IMR-90 (cell line): Measurements from ENCODE around the gene NOXO1. TPM values are rescaled to one million over a fixed set of nuclear protein-coding genes. Genes with fewer than 3 reads are reported as not detected.

Experiments used
- ATAC-seq: fragments of 200-7000 bp; cut with Tn5 transposase; 2 replicates; pipeline ENCODE4 v1.9.1; 2020; ENCODE audit warnings: low read depth, mild to moderate bottlenecking, moderate library complexity
- BruUV-seq: library from RNA; stranded (reverse); fragments of 400-500 nt; replicated peaks from 2 replicates; lab custom pipeline; 2021; lab: Mats Ljungman, UMichigan
- CTCF ChIA-PET: fragments of 300-600 bp; formaldehyde crosslinking; extraction: SDS; loops from one replicate; lab custom pipeline; 2021; ENCODE audit warnings: antibody characterized with exemption; lab: Yijun Ruan, JAX
- POLR2A ChIA-PET: fragments of 300-600 bp; sonication (Branson Sonifier 250); formaldehyde crosslinking; loops from one replicate; lab custom pipeline; 2022; ENCODE audit warnings: antibody characterized with exemption; ENCODE audit not compliant: unreplicated experiment; lab: Charles Lee
- DNase-seq: peaks from one replicate; pipeline ENCODE4 v3.0.0; 2013
- H2AFZ ChIP-seq: replicated peaks from 2 replicates; pipeline ENCODE3; 2013; ENCODE audit warnings: low read length, mild to moderate bottlenecking; ENCODE audit not compliant: poor library complexity
- H2AK5ac ChIP-seq: 2 replicates; pipeline ENCODE4 v1.6.1; 2013; ENCODE audit warnings: low read depth, low read length, inconsistent platforms
- H2AK9ac ChIP-seq: replicated peaks from 2 replicates; pipeline ENCODE3; 2013; ENCODE audit warnings: mild to moderate bottlenecking, low read depth, low read length, moderate library complexity; ENCODE audit not compliant: poor library complexity
- H2BK120ac ChIP-seq: 2 replicates; pipeline ENCODE4 v1.6.1; 2013; ENCODE audit warnings: low read depth, low read length, inconsistent platforms
- H2BK15ac ChIP-seq: 3 replicates; pipeline ENCODE4 v1.6.1; 2013; ENCODE audit warnings: low read depth, low read length, inconsistent platforms
- H2BK20ac ChIP-seq: 2 replicates; pipeline ENCODE4 v1.6.1; 2013; ENCODE audit warnings: low read depth, mild to moderate bottlenecking, inconsistent platforms, low read length, moderate library complexity
- H2BK5ac ChIP-seq: 2 replicates; pipeline ENCODE4 v1.6.1; 2013; ENCODE audit warnings: mild to moderate bottlenecking, low read depth, low read length, inconsistent platforms; ENCODE audit not compliant: poor library complexity, severe bottlenecking
- H3K14ac ChIP-seq: replicated peaks from 2 replicates; pipeline ENCODE4 v1.6.1; 2013; ENCODE audit warnings: low read depth, low read length, inconsistent platforms
- H3K18ac ChIP-seq: 2 replicates; pipeline ENCODE4 v1.6.1; 2013; ENCODE audit warnings: low read depth, low read length, control low read depth
- H3K23ac ChIP-seq: 2 replicates; pipeline ENCODE4 v1.6.1; 2013; ENCODE audit warnings: low read depth, low read length, inconsistent platforms
- H3K27ac ChIP-seq: 2 replicates; pipeline ENCODE4 v1.5.1; 2013; ENCODE audit warnings: mild to moderate bottlenecking, control low read depth, low read length; ENCODE audit not compliant: insufficient read depth
- H3K27me3 ChIP-seq: 2 replicates; pipeline ENCODE4 v1.6.1; 2013; ENCODE audit warnings: low read length; ENCODE audit not compliant: control insufficient read depth, insufficient read depth
- H3K36me3 ChIP-seq: 2 replicates; pipeline ENCODE4 v1.6.1; 2013; ENCODE audit warnings: low read length, mixed read lengths; ENCODE audit not compliant: control insufficient read depth, insufficient read depth
- H3K4ac ChIP-seq: 2 replicates; pipeline ENCODE4 v1.6.1; 2013; ENCODE audit warnings: low read depth, low read length, inconsistent platforms
- H3K4me1 ChIP-seq: 2 replicates; pipeline ENCODE4 v1.6.1; 2013; ENCODE audit warnings: low read length, mixed read lengths; ENCODE audit not compliant: control insufficient read depth, insufficient read depth
- H3K4me2 ChIP-seq: 2 replicates; pipeline ENCODE4 v1.6.1; 2013; ENCODE audit warnings: low read depth, mild to moderate bottlenecking, control low read depth, low read length, moderate library complexity
- H3K4me3 ChIP-seq: 2 replicates; pipeline ENCODE4 v1.5.1; 2013; ENCODE audit warnings: low read depth, mild to moderate bottlenecking, control low read depth, low read length, moderate library complexity; ENCODE audit not compliant: insufficient read depth
- H3K56ac ChIP-seq: 2 replicates; pipeline ENCODE4 v1.6.1; 2013; ENCODE audit warnings: low read length, inconsistent platforms; ENCODE audit not compliant: insufficient read depth; ENCODE audit errors: extremely low read depth
- H3K79me1 ChIP-seq, 2 experiments: 2 replicates each; pipeline ENCODE4 v1.6.1; 2013; ENCODE audit warnings: low read length in 2 of 2, inconsistent platforms in 1 of 2, low read depth in 1 of 2
- H3K9ac ChIP-seq: 2 replicates; pipeline ENCODE4 v1.6.1; 2013; ENCODE audit warnings: low read depth, low read length, control low read depth
- H3K9me1 ChIP-seq: 2 replicates; pipeline ENCODE4 v1.6.1; 2013; ENCODE audit warnings: low read length, inconsistent platforms; ENCODE audit not compliant: insufficient read depth
- H3K9me3 ChIP-seq: 2 replicates; pipeline ENCODE4 v1.6.1; 2013; ENCODE audit warnings: low read length; ENCODE audit not compliant: control insufficient read depth, insufficient read depth
- H4K20me1 ChIP-seq: 2 replicates; pipeline ENCODE4 v1.6.1; 2013; ENCODE audit warnings: low read length, inconsistent platforms; ENCODE audit not compliant: insufficient read depth
- H4K5ac ChIP-seq: 2 replicates; pipeline ENCODE4 v1.6.1; 2013; ENCODE audit warnings: mild to moderate bottlenecking, low read depth, low read length, control low read depth
- H4K8ac ChIP-seq, 2 experiments: 2 replicates each; pipeline ENCODE4 v1.6.1; 2013; ENCODE audit warnings: low read depth in 2 of 2, low read length in 2 of 2, control low read depth in 1 of 2, inconsistent platforms in 1 of 2
- H4K91ac ChIP-seq: 2 replicates; pipeline ENCODE4 v1.6.1; 2013; ENCODE audit warnings: low read depth, low read length, inconsistent platforms; ENCODE audit not compliant: insufficient read depth
- CTCF ChIP-seq: conservative IDR thresholded peaks from 2 replicates; pipeline ENCODE4 v1.5.1; 2012; ENCODE audit warnings: mild to moderate bottlenecking, low read depth, low read length, improper control_type of control experiment
- RAD21 ChIP-seq: IDR thresholded peaks from 2 replicates; pipeline ENCODE4 v1.6.1; 2012; ENCODE audit warnings: low read length, improper control_type of control experiment
- WGBS, 2 experiments: methylation state at CpG; one replicate each; pipeline versions ENCODE4 v1.1.5 to v1.1.7; 2013; ENCODE audit warnings: missing lambda C conversion rate in 2 of 2; ENCODE audit not compliant: insufficient read length in 1 of 2; ENCODE audit errors: extremely low coverage in 2 of 2; 5-methylcytosine and 5-hydroxymethylcytosine counted together
- dilution Hi-C: fragments of 300-500 bp; cut with HindIII; formaldehyde crosslinking; loops from one replicate; pipeline ENCODE4 v1.14.3; 2018; ENCODE audit warnings: low sequenced_read_pairs; ENCODE audit not compliant: unreplicated experiment
- in situ Hi-C: fragments of 300-500 bp; cut with MboI; formaldehyde crosslinking; loops from 3 replicates; pipeline ENCODE4 v1.14.3; 2019; ENCODE audit warnings: low sequenced_read_pairs, inconsistent platforms, mixed read lengths
- intact Hi-C: fragments of 100-400 bp; cut with micrococcal nuclease; formaldehyde crosslinking; loops from 2 replicates; pipeline ENCODE4 v1.10.0; 2022
- polyA plus RNA-seq, 3 experiments: library from polyadenylated mRNA; depleted of rRNA; stranded (reverse); fragments of >200 nt; gene quantifications; 2 replicates each; pipeline ENCODE4 v1.2.3, GENCODE V29; 2012; ENCODE audit warnings: low replicate concordance in 1 of 3
- total RNA-seq: library from RNA; depleted of rRNA; stranded (reverse); fragments of >200 nt; gene quantifications from 2 replicates; pipeline ENCODE4 v1.2.3, GENCODE V29; 2012

Gene NOXO1
- total and polyA plus RNA-seq, 2 of the 4 experiments (the other 2 are of a cell fraction) = 0.56 TPM; not detected in 1

DNA sequence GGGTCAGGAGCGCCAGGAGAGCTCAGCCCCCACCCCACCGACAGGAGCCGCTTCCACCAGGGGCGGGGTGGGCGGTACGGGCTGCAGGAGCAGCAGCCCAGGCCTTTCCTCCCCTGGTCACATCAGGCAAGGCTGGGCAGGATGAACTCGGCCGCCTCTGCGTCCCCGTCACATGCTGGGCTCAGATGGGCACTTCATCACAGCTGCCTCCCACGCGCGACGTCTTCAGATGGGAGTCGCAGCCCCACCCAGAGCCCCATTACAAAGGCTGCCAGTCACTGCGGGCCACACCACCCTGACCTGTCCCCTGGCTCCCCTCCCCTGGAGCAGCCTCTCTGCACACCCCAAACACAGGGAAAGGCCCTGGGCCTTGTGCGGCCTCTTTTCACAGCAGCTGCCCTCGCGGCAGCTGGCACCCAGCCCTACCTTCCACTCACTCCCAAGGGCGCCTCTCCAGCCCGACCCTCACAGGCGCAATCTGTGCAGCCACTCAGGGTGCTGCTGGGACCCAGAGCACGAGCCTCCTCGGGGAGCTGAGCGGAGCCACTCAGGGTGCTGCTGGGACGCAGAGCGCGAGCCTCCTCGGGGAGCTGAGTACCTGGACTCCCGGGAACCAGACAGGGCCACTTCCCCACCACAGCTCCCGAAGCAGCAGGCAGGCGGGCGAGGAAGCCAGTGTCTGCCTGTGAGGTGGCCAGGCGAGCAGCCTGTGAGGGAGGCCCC, 23.7 kb upstream of the NOXO1 start:
- dilution Hi-C loops = no loop called here
- H3K4me1 ChIP-seq = peaks cover 21% of the 10 kb centered on the region

More for the DNA sequence above, 23.7 kb upstream of the NOXO1 start:
- Histone ChIP-seq H3K18ac (no peak overlapping the region), H2AK9ac (peak overlapping the region; percentile 68), H2BK20ac (no peak overlapping the region), H3K14ac (no peak overlapping the region), H3K9me1 (peaks cover 8% of the 10 kb centered on the region; the same call in 1 of the 2 replicates), H3K9me3 (no peaks in the 10 kb centered on the region), H2BK120ac (no peak overlapping the region), H4K91ac (no peak overlapping the region), H2BK15ac (no peak overlapping the region), H3K36me3 (peaks cover 41% of the 10 kb centered on the region), H3K56ac (no peak overlapping the region), H4K8ac (no peak overlapping the region), H4K20me1 (peaks cover 79% of the 10 kb centered on the region), H3K9ac (no peak overlapping the region), H4K5ac (no peak overlapping the region), H3K23ac (no peak overlapping the region), H2BK5ac (no peak overlapping the region), H2AFZ (peak overlapping the region; percentile 15), H3K4ac (no peak overlapping the region; the same call in 1 of the 2 replicates), H3K4me3 (no peak overlapping the region), H3K4me2 (no peak overlapping the region), H3K79me1 (peaks cover 12 to 86% of the 10 kb centered on the region in 2 experiments; a peak in 3 of 4 replicates), H2AK5ac (no peak overlapping the region), H3K27me3 (no peaks in the 10 kb centered on the region), H3K27ac (no peak overlapping the region)
- ChIA-PET CTCF (interaction anchor here (1.3 to 1.7 kb wide), 2 partner anchors 9 to 23 kb away, joined by 5 to 8 read pairs; no protein-coding TSS in a partner anchor), POLR2A (no interaction called here)
- in situ Hi-C loops (no loop called here), intact Hi-C loops (loop anchor here (5.0 kb wide), 1 partner anchor 137 kb away; no protein-coding TSS in a partner anchor)
- no TSS peak for BruUV-seq
- TF ChIP-seq CTCF = no peak
- TF ChIP-seq RAD21 = no peak
- 93% methylated on average over 15 of the region's 34 CpGs; no CpG with 5 or more reads in 1 of the 2 experiments for WGBS, 2 experiments
- ATAC-seq (no peak), DNase-seq (no peak)
